HG03095 (cell line): ENCODE data around the gene CDH13.

ENCODE experiments used
- ATAC-seq: cut with Tn5 transposase; IDR thresholded peaks from one replicate; pipeline ENCODE4 v1.9.1; 2021; ENCODE audit warnings: moderate library complexity; ENCODE audit not compliant: unreplicated experiment

The CDH13 gene

DNA sequence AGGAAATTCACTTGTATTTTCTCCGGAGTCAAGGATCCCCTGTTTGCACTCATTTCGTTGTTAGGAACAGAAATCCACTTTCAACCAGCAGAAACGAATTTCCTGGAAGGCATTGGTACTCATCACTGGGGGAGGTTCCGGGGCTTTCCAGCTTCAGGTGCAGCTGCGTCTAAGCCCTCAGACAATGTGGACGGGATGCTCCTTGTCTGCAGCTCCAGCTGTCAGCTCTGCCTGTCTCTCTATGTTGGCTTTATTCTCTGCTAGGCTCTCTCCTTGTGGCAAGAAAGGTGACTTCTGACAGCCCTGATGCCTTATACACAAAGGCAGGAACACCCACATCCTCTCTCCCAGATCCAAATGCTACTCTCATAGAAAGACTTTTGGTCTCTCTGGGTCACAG lies 997.1 kb downstream of the CDH13 start:
- no peak for ATAC-seq

DNA sequence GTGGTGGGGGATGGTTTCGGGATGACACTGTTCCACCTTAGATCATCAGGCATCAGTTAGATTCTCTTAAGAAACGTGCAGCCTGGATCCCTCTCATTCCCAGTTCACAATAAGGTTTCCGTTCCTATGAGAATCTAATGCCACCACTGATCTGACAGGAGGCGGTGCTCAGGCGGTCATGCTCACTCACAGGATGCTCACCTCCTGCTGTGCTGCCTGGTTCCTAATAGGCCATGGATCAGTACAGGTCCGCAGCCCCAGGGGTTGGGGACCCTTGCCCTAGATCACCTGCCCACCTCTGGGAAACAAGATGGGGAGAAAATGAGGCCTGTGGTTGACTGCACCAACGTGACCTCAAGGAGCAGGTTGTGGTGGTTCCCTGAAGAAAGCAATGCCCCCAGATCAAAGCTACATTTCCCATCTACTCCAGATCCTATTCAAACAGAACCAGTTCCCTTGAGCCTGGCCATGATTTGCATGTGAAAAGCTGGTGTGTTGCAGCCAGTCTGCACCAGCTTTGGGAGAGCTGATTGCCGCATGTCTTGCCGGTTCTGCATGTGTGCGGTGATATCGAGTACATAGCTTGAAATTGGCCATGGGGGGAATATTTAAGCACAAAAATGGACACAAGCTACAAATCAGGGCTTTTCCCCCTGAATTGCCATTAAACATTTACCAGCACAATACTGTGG lies 997.8 kb downstream of the CDH13 start:
- no peak for ATAC-seq

DNA sequence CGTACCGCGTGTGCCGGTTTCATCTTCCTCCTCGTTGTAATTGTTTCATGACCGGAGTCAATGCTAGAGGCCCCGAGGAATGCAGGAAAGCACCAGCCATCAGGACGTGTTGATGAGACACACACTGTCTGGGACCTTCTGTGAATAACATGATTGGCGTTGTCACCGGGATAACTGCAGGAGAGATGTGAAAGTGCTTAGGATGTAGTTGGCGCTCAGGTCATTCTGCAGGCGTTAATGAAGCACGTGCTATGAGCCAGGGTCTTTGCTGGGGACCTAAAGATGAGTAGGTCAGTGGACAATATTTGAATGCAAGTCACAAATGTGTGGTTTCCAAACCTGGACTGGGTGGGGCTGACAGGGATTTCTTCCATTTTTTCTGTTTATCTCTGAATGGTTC lies 999.4 kb downstream of the CDH13 start:
- no peak for ATAC-seq

DNA sequence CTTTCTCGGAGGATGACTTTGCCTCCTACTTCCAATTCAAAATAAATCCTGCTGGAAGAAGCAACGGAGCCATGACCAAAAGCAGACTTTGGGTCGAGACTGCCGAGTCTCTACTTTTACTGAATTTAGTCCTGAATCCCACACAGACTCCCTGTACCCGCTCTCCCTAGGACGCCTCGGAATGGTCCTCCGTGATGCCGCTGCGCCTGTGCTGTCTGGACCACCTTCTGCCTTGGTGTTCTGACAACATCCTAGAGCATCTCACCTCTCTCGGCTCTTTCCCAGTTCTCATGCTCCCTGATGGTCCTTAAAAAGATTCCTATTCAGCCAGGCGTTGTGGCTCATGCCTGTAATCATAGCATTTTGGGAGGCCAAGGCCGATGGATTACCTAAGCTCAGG lies 999.9 kb downstream of the CDH13 start:
- no peak for ATAC-seq

DNA sequence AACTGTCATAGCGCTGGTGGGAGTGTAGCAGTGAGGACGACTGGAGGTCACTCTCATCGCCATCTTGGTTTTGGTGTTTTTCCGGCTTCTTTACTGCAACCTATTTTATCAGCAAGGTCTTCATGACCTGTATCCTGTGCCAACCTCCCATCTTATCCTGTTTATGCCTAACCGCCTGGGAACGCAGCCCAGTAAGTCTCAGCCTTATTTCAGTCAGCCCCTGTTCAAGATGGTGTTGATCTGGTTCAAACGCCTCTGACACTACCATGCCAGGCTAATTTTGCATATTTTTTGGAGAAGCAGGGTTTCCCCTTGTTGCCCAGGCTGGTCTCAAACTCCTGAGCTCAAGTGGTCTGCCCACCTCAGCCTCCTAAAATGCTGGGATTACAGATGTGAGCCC lies 1001.2 kb downstream of the CDH13 start:
- no peak for ATAC-seq

DNA sequence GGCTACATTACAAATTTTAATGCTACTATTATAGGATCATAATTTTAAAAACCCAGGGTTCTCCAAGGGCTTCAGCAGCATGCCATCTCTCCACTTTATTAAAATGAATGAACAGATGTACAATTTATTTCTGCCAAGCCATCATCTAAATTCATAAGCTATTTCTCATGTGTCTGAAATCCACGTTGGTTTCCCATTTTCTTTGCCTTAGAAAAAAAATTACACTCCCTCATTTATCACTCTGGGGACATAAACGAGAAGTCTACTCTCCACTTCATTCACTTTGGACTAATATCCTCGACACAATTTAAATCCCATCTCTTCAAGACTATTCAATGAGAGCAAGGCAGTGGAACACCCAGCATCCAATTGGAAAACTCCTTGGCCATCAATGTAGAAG lies 1002.7 kb downstream of the CDH13 start:
- no peak for ATAC-seq

DNA sequence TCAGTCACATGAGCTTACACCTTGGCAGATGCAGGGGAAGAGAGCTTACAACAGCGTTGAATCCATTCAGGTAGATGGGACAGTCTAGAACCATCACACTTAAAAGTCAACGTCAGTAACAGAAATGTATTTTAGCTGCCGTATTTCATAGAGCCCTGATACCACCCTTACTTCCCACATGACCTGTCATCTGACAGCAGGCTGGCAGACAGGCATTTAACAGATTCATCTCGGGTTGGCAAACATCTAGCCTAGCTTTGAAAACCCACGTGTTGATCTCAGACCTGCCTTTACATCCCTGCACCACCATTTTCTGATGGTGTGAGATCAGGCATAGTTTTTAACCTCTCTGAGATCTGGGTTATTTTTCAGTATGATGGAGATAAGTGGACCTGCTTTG lies 1003.1 kb downstream of the CDH13 start:
- no peak for ATAC-seq

DNA sequence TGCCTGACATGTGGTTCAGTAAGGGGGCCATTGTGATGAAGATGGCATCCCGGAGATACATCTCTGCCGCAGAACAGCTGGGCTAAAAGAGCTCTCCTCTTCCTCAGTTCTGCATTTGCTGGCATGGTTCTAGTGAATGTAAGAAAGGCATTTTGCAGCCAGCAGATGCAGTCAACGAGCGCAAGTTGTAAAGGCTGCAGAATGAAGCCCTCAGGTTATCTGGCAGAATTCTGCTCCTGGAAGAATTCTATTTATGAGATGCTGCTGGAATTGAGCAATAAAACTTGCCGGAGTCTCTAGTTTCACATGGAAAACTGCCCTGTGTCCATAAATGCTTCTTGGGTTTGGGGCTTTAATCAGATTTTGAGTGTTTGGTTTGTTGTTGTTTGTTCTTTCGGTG lies 1004.2 kb downstream of the CDH13 start:
- no peak for ATAC-seq

DNA sequence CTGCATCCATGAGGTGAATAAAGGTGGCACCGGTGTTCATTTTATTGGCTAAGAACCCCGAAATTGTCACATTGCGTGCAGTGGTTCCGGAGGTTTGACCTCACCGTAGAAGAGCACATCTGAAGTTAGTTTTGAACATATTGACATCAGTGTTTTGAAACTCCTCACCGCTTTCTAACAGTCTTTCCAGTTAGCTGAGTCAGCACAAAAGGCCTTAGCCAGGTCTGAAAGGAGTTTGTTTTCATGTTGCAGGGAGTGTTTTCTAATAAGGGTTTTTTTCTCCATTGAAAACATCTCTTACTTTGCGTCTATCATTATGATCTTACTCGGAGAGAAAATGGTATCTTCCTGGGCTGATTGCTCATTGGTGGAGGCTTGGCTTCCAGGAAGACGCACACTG lies 1006.5 kb downstream of the CDH13 start:
- no peak for ATAC-seq

DNA sequence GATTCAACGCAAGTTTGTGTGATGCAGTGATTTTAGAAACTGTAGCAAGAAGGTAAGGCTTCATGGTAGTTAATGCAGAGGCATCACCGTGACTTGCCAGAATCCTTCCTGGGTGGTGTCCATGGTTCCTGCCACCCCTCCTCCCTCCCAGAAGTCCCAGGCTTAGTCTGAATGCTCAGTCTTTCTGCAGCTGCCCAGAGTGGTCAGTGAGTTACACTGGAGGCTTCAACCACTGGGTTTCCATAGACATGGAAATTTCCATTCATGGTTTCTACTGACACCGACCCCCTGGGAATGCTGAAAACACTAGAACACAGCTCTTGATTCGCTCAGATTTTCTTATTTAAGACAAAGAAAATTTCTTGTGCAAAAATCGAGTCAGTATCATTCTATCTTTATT lies 1021.6 kb downstream of the CDH13 start:
- ATAC-seq, result no peak

DNA sequence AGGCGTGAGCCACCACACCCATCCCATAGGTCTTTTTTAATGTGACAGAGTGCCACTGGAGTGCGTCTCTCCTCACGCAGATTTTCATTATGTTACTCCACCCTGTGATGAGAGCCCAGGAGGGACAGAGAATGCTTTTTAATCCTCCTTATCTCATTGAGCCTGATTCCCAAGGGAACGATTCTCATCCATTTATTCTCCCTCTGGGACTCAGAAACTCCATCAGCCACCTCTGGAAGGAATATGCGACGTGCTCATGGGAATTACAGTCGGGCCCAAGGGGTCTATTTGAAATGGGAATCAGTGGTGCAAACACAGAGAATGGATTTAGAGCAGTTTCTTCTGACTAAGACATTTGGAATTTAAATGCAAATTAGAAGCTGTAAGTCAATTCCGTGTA lies 1025.1 kb downstream of the CDH13 start:
- no peak for ATAC-seq

DNA sequence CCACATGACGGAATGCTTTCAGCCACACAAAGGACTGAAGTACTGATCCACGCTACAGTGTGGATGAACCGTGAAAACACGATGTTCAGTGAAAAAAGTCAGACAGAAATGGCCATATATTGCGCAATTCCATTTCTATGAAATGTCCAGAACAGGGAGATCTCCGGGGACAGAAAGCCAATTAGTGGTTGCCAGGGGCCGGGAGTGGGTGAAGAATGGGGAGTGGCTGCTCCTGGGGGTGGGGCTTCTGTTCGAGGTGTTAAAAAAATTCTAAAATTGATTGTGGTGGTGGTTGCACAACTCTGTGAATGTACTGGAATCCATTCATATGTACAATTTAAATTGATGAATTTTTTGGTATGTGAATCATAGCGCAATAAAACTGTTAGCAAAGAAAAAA lies 1026.2 kb downstream of the CDH13 start:
- no peak for ATAC-seq

DNA sequence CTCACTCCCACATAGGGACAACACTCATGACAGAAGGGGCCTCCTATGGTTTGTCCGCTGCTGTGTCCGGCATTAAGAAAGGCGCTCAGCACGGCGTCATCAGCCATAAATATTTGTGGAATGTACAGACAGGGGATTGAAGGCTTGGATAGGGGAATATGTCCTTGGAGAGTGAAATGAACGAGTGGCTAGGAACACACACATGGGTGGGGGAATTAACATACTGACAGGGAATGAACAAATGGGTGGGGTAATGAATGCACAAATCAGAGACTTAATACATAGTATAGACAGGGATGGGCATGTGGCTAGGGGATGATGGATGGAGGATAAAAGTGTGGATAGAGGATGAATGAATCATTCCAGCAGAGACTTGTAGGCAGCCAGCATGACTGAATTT lies 1027.0 kb downstream of the CDH13 start:
- ATAC-seq, result no peak

DNA sequence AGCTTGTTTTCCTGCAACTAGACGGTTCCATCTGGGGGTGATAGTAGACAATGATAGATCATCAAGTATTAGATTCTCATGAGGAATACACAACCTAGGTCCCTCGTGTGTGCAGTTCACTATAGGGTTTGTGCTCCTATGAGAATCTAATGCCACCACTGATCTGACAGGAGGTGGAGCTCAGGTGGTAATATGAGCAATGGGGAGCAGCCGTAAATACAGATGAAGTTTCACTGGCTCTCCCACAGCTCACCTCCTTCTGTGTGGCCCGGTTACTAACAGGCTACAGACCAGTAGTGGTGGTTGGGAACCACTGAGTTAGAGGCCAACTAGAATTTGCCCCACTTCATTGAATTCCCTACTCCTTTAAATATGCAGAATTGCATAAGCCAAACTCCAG lies 1033.5 kb downstream of the CDH13 start:
- no peak for ATAC-seq

DNA sequence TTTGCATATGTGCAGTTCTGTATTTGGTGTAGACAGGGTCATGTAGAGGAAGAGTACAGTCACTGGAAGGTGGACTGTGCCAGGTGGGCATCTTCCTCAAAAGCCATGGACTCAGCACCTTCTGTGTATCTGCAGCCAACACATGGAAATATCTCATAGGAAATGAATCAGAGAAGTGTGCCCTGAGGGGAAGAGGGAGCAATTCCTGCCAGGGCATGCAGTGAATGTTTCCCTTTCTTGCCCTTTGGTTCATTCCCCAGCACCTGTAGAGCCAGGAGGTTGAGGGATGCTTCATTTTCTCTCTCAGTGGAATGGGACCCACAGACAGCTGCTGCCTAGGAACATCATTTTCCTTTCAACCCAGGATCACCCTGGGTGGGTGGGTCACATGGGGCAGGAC lies 1034.9 kb downstream of the CDH13 start:
- ATAC-seq, result no peak

DNA sequence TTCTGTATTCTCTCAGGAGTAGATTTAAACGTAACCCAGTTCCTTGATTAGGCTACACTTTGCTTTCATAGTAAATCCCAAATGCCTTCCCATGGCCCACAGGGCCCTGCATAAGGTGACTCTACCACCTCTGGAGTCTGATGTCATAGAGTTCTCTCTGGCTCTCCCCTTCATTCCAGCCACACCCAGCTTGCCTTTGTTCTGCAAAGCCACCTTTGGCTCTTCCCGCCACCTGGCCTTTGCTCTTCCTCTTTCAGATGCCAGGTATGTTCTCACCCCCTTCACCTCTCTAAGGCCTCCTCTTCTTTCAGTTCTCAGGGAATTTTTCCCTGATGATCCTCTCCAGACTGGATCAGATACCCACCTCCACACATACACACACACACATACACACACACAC lies 1039.7 kb downstream of the CDH13 start:
- no peak for ATAC-seq

DNA sequence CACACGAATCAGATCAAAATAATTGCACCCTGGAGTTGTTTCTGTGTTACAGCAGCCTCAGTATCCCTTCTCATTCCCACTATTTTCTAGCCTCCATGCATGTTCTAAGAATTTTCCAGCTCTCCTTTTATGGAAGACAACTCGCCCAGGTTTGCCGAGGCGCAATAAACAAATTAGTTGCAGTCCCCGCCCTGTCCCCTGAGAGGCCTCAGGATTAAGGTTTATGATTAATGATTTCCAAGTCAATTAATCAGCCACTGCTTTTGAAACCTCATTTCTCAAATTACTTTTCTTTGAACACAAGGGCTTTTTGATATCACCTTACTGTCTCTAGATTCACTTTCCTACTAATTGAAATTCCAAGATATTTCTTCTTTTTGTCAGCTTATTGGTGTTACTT lies 1042.7 kb downstream of the CDH13 start:
- ATAC-seq, result no peak

DNA sequence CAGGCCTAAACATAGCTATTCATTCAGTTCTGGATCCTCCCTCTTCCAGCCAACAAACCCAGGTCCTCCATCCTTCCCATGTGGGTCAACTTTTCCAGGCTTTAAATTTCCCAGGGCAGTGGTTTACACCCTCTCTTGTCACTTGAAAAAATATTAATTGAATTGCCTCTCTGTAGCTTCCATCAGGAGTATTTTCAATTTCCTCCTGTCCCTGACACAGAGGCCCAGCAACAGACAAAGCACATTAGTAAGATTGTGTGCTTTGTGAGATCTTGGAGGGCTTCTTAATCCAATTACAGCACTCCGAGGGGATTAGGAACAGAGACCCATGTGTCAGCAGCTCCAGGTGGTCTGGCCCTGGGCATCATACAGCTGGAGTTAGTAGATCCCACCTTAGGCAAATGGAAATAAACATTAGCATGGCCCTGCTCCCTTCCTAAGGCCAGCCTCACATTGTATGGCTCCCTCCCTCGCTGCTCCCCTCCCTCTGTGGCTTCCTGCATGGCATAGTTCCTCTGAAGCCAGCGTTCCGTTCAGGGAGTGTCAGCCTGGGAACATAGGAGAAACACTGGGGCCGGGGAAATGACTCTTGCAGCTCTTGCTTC lies 1048.3 kb downstream of the CDH13 start:
- ATAC-seq, result no peak

DNA sequence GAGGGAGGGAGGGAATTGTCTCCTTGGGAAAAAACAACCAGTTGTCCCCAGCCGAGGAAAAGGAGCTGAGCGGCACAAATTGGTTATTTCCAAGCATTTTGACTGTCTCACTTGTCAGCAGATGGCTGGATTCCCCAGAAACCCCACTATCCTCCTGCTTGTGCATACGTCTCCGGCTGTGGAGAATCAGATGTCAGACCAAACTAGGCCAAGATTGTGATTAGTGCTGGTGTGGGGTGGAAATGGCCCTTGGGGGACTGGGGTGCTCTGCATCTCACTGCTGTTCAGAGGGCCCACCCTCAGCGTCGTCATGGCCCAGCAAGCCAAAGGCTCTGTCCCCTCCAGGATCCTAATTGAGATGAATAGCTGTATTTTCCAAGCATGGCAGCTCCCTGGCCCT lies 1049.3 kb downstream of the CDH13 start:
- ATAC-seq, result no peak

DNA sequence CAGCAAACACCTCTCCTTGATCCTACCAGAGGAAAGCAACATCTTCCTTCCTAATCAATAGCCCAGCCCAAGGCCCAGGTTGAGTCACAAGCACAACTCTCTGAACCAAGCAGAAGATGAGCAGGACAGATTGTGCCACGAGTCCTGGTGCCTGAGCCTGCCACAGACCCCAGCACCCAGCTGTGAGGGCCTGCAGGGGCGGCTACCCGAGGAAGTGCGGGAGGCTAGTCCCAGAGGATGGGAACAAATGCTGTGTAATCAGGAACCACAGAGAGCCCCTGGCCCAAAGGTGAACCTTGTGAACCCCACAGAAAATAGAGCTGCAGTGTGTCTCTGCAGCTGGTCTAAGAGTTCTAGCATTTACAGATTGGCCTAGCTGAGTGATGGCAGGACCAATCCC lies 1054.2 kb downstream of the CDH13 start:
- ATAC-seq, result no peak

DNA sequence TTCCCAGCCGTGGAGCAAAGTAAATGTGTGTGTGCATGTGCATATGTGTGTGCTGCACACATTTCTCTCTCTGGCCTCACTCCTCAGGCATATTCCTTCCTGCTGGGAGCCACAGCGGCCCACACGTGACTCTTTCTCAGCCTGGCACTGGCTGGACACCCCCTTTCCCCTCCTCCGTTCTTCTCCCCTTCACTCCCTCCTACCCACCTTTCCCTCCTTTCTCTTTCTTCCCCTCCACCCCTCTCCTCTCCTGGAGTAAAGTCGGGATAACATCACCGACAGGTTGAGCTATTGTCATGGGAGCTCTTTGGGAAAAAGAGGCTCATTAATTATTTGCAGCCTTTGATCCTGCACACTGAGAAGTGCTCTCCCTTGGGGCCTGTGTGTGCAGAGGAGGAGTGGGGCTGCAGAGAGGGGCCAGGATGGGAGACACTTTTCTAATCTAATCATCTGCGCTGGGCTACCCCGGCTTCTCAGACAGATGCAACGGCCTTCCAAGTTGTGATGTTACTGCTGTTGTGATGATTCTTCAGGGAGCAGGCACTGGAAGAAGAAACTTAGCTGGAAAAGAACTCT lies 1054.7 kb downstream of the CDH13 start:
- ATAC-seq, result no peak

DNA sequence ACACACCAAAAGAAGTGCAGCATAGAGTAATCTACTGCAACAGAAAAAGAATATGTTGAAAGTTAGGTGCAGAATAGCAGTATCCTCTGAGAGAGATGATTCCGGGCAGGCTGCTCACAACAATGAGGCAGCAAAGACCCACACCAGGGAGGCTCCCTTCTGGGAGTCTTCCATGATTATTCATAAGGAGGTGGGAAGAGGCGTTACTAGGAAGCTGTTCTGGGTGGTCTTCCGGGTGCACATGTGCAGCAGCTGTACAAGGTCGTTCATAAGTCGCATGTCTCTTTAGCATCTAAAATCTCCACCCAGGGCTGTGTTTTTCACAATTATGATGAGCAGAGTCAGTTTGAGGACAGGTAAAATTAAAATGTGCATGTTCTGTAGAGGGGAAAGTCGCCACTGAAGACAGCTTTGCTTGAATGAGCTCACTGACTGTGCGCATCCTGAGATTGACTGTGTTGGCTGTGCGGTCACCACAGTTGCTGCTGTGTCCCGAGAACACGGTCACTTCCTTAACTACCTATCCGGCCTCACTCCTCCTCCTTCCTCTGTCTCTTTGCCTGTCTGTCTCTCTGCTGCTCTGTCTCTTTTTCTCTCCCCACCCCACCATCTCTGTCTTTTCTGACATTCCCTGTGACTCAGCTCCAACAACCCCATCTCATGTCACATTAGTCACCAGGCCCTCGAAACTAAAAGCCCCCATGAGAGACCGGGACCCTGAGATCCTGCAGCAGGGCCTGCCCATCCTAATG lies 1055.5 kb downstream of the CDH13 start:
- no peak for ATAC-seq
